Raji (cell line): ENCODE data around the gene LPP.

Source experiments
- POLR2A ChIP-seq: IDR thresholded peaks from 2 replicates; pipeline ENCODE4 v1.6.1; 2011; ENCODE audit warnings: low read depth, low read length, control low read depth; ENCODE audit not compliant: insufficient read depth

Gene LPP

DNA sequence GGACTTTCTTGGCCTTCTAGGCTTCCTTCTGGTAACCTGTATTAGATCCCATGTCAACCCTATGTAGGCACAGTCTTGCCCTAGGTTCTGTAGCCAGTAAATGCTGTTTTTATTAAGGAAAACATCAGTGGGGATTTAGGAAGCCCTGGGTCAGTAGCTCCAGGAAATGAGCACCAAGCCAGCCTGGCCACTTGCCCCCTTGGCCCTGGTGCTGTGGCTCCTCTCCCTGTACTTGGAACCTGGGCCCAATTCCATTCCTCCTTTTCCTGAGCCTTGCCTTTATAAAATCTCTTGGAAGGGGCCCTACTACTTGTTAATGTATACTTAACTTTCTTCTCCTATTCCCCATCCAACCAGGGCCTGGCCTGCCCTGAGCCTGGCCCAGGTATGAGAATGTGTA is 774.0 kb downstream of the LPP start:
- TF ChIP-seq POLR2A, result no peak

DNA sequence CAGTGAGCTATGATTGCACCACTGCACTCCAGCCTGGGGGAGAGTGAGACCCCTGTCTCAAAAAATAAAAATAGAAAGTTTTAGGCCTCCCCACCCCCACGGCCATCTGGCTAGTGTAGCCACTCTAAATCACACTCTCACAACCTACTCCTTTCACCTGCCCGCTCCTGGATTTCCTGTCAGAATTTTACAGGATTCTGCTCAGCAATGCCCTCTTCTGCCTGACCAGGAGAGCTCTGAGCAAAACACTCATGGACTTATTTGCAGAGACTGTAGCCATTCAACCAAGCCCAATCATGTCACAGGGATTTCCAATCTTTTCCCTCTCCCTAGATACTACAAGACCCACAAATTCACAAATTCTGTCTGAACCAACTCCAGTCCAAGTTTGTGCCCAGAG is 775.2 kb downstream of the LPP start:
- TF ChIP-seq POLR2A, result no peak

DNA sequence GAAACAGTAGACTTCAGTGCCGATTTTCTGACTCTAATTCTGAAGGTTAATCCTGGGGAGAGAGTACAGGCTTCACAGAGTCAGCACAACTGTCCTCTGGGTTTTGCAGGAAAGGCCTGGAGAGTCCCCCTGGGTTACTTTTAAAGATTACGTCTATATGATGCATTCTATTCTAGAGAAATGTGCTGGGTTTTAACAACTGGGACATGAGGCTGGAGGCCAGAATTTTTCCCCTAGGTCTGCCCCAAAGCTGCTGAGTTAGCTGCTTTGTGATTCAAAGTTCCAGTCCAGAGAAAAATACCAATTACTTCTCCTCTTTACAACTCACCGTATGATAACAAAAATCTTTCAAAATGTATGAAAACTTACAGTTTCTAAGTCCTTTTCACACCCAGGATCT is 777.1 kb downstream of the LPP start:
- no peak for TF ChIP-seq POLR2A

DNA sequence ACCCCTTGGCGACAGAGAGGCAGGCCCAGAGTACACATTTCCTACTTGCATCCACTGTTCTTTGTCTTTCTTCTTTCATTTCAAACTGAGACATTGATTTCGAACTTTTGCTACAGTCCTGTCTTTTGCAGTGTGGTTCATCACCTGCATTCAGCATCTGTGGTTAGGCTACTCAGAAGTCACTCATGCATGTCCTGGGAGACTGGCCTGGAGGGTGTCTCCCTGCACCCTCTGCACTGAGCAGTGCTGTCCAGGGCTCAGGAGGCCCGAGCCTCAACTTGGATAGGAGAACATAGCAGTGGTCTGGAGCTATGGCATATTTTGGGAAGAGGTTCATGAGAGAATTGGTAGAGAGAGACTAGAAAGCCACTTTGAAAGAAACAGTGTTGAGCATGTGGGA is 777.6 kb downstream of the LPP start:
- TF ChIP-seq POLR2A, result no peak

DNA sequence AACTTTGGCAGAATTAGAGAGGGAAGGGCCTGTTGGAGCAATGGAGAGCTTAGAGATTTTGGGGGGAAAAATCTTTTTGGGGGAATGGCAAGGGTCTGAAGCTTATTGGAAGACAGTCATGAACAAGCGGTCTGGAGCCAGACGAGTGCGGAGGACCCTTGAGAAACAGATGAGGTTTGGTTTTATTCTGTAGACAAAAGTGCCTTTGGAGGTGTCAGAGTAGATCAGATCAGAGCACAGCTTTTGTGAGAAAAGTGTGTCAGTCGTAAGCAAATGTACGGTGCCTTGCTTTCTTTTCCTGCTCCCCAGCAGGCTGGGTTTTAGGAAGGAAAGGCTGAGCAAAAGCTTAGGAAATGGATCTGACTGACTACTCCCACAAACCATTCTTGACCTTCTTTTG is 781.0 kb downstream of the LPP start:
- no peak for TF ChIP-seq POLR2A

DNA sequence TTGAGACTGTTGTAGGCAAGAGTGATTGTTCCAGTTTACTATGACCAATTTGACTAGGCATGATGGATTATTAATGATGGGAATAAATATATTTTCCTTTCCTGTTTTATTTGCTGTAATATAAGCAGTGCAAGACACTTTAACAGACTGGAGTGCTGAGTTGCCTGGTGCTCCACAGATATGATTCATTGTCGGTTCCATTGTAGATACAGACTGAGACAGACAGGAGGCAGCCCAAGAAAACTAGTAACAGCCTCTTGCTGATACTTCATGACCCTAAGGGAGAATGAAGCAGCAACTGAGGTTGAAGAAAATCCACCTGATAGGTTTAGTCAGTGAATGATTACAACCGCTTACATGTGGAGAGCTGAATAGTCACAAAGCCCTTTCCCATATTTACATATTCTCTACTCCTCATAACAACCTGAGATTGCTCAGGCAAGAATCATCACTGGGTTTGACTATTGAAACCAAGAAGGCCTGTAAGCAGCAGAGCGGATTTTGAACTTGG is 782.7 kb downstream of the LPP start:
- TF ChIP-seq POLR2A, result no peak

DNA sequence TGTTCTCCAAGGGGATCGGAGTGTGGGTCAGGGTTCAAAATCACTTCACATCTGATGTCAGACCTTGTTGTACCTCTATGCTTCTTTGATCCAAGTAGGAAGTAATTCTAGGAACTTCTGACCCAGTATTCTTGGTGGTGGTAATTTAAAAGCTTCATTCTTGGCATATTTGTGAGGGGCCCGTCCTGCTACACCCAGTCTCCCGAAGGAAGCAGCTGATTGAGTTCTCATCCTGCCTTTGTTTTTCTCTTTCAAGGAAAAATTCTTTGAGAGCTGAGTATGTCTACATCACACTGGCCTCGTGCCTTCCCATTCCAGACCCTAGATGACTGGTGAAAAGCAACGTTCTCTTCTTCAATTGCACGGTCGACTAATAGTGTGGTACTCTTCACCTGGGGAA is 783.4 kb downstream of the LPP start:
- TF ChIP-seq POLR2A, result no peak

DNA sequence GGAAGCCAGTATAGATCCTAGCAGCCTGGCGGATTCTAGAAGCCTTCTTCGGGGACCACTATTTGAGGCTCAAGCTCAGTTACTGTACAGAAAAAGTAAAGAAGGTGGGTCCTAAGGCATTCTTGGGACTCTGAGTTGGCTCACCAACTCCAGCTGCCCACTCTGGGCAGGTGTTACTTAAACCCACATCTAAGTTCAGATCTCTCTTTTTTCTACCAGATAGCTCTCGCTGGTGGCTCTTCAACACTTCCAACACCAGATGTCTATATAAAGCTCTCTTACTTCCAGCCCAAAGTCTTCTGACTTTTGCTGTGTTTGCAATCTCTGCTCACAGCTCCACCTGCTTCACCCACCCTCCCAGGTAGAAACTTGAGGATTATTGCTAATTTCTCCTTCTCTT is 785.0 kb downstream of the LPP start:
- TF ChIP-seq POLR2A, result no peak

DNA sequence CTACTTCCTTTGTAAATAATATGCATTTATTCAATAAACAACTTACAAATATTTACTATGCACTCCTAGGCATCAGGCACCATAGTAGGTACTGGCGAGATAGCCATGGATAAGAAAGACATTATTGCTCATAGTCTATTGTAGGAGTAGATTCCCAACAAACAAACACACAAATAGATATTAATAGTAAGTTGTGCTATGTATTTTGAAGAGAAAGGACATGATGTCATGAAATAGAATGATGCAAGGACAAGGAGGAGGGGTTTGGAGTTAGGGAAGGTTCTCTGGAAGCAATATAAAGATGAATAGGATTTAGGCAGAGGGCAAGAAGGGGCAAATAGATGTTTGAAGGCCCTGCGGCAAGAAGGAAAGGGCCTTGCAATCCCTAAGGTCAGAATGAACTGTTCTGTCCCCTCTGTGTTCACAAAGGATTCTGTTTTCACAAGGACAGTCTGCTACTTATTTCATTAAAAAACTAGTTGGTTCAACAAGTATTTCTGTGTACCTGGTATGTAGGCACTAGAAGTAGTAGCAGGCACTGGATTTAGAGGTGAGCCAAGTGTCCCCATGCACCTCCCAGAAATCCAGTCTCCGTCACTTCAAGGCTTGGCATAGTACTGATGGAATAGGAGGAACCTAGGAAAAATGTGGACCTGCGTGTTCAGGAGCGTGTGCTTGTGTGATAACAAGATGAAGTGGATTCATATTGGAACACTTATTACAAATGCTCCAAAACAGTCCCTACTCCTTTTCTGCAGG is 786.0 kb downstream of the LPP start:
- TF ChIP-seq POLR2A, result no peak
